Measurements from ENCODE around the gene BATF3. TPM values are rescaled to one million over a fixed set of nuclear protein-coding genes. Genes with fewer than 3 reads are reported as not detected.

BATF3 gene
- total RNA-seq, 4 donors from 2014 or later = 0.88 to 2.7 (median 1.6) TPM

GRCh38 chr1:212649020-212649419 lies 50.6 kb downstream of the BATF3 start:
- no peak for TF ChIP-seq CTCF (IDR thresholded peaks at IDR 0.05; ENCODE audit: low read depth)

- TF ChIP-seq CTCF (IDR thresholded peaks at IDR 0.05; ENCODE audit: low read depth) = no peak
Observed at GRCh38 chr1:212648431-212648830, 51.2 kb downstream of the BATF3 start.

- no peak for TF ChIP-seq CTCF (IDR thresholded peaks at IDR 0.05; ENCODE audit: low read depth)
Observed at GRCh38 chr1:212647004-212647403, 52.6 kb downstream of the BATF3 start.

GRCh38 chr1:212646588-212646987 lies 53.1 kb downstream of the BATF3 start:
- TF ChIP-seq CTCF (IDR thresholded peaks at IDR 0.05; ENCODE audit: low read depth) = no peak

- no peak for TF ChIP-seq CTCF (IDR thresholded peaks at IDR 0.05; ENCODE audit: low read depth)
Observed at GRCh38 chr1:212645546-212646543, 53.8 kb downstream of the BATF3 start.

- no peak for TF ChIP-seq CTCF (IDR thresholded peaks at IDR 0.05; ENCODE audit: low read depth)
Observed at GRCh38 chr1:212644866-212645545, 54.6 kb downstream of the BATF3 start.

- no peak for TF ChIP-seq CTCF (IDR thresholded peaks at IDR 0.05; ENCODE audit: low read depth)
Observed at GRCh38 chr1:212643877-212644276, 55.8 kb downstream of the BATF3 start.
